Nephron progenitor cell (in vitro differentiated cells): ENCODE measurements around the gene JUP.

Experiments used
- DNase-seq: peaks from one replicate; pipeline ENCODE4 v3.0.0; 2021
- H3K27ac Mint-ChIP-seq: 2 replicates; pipeline ENCODE4 v1.8.0; 2021; ENCODE audit warnings: mild to moderate bottlenecking, moderate library complexity, mixed read lengths
- H3K27me3 Mint-ChIP-seq: 2 replicates; pipeline ENCODE4 v1.8.0; 2021; ENCODE audit warnings: mild to moderate bottlenecking, low read depth, mixed read lengths; ENCODE audit not compliant: poor library complexity
- H3K36me3 Mint-ChIP-seq: 2 replicates; pipeline ENCODE4 v1.8.0; 2021; ENCODE audit warnings: low read depth, mixed read lengths
- H3K4me1 Mint-ChIP-seq: 2 replicates; pipeline ENCODE4 v1.8.0; 2021; ENCODE audit warnings: mixed read lengths
- H3K4me3 Mint-ChIP-seq: 2 replicates; pipeline ENCODE4 v1.8.0; 2021; ENCODE audit warnings: mild to moderate bottlenecking, moderate library complexity, mixed read lengths
- H3K9me3 Mint-ChIP-seq: 2 replicates; pipeline ENCODE4 v1.8.0; 2021; ENCODE audit warnings: mild to moderate bottlenecking, moderate library complexity, mixed read lengths
- TF ChIP-seq, protein P1 (sequence below): fragments of 200-600 bp; sonication (generic); IDR thresholded peaks from 2 replicates; pipeline ENCODE4 v1.5.0; 2021; ENCODE audit warnings: antibody characterized with exemption

Gene JUP

DNA sequence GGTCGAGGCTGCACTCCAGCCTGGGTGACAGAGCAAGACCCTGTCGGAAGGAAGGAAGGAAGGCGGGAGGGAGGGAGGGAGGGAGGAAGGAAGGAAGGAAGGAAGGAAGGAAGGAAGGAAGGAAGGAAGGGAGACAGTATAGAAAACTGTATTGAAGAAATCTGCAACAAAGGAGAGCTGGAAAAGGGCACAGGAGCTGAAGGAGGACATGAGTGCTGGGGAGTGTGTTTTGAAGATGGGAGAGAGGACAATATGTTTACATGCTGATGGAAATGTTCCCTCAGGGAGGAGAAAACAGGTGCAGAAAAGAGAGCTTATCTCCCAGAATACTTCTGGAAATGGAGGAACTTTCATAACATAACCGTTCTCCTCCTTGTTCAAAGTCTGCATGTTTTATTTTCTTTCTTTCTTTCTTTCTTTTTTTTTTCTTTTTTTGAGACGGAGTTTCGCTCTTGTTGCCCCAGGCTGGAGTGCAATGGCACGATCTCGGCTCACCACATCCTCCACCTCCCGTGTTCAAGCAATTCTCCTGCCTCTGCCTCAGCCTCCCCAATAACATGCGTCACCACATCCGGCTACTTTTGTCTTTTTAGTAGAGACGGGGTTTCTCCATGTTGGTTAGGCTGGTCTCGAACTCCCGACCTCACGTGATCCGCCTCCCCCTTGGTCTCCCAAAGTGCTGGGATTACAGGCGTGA is 49.4 kb downstream of the JUP start:
- TF ChIP-seq, protein P1, sequence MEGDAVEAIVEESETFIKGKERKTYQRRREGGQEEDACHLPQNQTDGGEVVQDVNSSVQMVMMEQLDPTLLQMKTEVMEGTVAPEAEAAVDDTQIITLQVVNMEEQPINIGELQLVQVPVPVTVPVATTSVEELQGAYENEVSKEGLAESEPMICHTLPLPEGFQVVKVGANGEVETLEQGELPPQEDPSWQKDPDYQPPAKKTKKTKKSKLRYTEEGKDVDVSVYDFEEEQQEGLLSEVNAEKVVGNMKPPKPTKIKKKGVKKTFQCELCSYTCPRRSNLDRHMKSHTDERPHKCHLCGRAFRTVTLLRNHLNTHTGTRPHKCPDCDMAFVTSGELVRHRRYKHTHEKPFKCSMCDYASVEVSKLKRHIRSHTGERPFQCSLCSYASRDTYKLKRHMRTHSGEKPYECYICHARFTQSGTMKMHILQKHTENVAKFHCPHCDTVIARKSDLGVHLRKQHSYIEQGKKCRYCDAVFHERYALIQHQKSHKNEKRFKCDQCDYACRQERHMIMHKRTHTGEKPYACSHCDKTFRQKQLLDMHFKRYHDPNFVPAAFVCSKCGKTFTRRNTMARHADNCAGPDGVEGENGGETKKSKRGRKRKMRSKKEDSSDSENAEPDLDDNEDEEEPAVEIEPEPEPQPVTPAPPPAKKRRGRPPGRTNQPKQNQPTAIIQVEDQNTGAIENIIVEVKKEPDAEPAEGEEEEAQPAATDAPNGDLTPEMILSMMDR, result no peak
- no peak for DNase-seq
- H3K9me3 Mint-ChIP-seq, result no peaks in the 10 kb centered on the region
- no peaks in the 10 kb centered on the region for H3K36me3 Mint-ChIP-seq
- H3K4me1 Mint-ChIP-seq, result peaks cover 66% of the 10 kb centered on the region
- H3K27ac Mint-ChIP-seq, result no peak overlapping the region
- H3K4me3 Mint-ChIP-seq, result peak overlapping the region; percentile 29
- H3K27me3 Mint-ChIP-seq, result peaks cover 58% of the 10 kb centered on the region

GRCh38 chr17:41735744-41736143 is 50.8 kb downstream of the JUP start:
- no peaks in the 10 kb centered on the region for H3K36me3 Mint-ChIP-seq
- peak overlapping the region; percentile 23 for H3K4me3 Mint-ChIP-seq
- no peak overlapping the region for H3K27ac Mint-ChIP-seq
- TF ChIP-seq, protein P1, result no peak
- H3K9me3 Mint-ChIP-seq, result no peaks in the 10 kb centered on the region
- H3K4me1 Mint-ChIP-seq, result peaks cover 52% of the 10 kb centered on the region
- no peak for DNase-seq
- peaks cover 71% of the 10 kb centered on the region for H3K27me3 Mint-ChIP-seq

GRCh38 chr17:41734949-41735313 is 51.6 kb downstream of the JUP start:
- Mint-ChIP-seq H3K27ac (no peak overlapping the region), H3K4me1 (peaks cover 47% of the 10 kb centered on the region), H3K9me3 (no peaks in the 10 kb centered on the region), H3K27me3 (peaks cover 79% of the 10 kb centered on the region), H3K36me3 (no peaks in the 10 kb centered on the region), H3K4me3 (peak overlapping the region; percentile 89)
- TF ChIP-seq, protein P1, result no peak
- no peak for DNase-seq

GRCh38 chr17:41734139-41734948 is 52.2 kb downstream of the JUP start, which contains the start of gene HAP1:
HAP1 (minus strand) TSS chr17:41734643; CDS start chr17:41734634, 9 bp downstream.
- peak; percentile 78 for DNase-seq

DNA sequence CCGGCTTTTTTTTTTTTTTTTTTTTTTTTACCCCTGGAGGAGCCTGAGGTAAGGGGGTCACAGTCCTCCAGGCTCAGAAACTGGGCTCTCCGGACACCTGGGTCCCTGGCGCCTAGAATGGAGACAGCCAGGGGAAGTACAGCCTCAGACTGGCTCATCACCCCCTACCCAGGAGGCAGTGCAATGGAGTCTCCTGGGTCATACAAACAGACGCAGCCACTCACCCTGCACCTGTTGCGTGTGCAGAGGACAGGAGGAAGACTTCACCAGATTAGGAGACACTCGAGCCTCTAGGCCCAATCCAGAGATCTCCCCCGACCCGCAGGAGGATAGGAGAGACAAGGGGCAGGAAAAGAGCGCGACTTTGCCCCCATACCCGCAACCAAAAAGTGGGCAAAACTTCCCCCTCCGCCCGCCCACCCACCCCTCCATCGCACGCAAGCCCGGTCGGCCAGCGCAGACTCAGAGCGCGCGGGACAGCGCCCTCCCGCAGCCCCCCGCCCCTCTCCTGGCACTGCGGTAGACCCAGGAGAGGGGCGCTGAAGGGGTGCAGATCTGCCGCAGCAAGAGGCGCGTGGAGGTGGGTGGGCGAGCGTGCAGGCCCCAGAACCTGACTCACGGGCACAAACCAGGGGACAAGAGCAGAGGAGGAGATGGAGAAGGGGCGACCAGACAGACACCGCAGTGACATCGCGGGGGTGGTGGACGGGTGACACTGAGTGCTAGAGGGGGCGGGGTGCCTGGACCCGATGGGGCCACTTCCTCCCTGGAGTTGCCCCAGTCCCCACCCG is 53.0 kb downstream of the JUP start:
- Mint-ChIP-seq H3K27ac (no peak overlapping the region), H3K36me3 (no peaks in the 10 kb centered on the region), H3K9me3 (no peaks in the 10 kb centered on the region), H3K4me1 (peaks cover 33% of the 10 kb centered on the region), H3K4me3 (peak overlapping the region; percentile 89), H3K27me3 (peaks cover 86% of the 10 kb centered on the region)
- peak; percentile 41 for DNase-seq
- TF ChIP-seq, protein P1, result no peak

More at GRCh38 chr17:41734139-41734948, 52.2 kb downstream of the JUP start, which contains the start of gene HAP1:
- Mint-ChIP-seq H3K9me3 (no peaks in the 10 kb centered on the region), H3K4me3 (peak within 1 kb of the TSS; percentile 89), H3K4me1 (peaks cover 41% of the 10 kb centered on the region), H3K36me3 (no peaks in the 10 kb centered on the region), H3K27me3 (peaks cover 82% of the 10 kb centered on the region), H3K27ac (no peak within 1 kb of the TSS)
- TF ChIP-seq, protein P1, result no peak
